GM19395 (cell line): ENCODE data around the gene CRYBB3.
"Not testable (repeated sequence)": the region's sequence is repeated elsewhere in the genome, so short reads cannot be mapped to it uniquely, and the experiment has no call there.

Experiments
- ATAC-seq: cut with Tn5 transposase; IDR thresholded peaks from one replicate; pipeline ENCODE4 v1.9.1; 2021; ENCODE audit warnings: mild to moderate bottlenecking, moderate library complexity; ENCODE audit not compliant: unreplicated experiment

Gene CRYBB3

DNA sequence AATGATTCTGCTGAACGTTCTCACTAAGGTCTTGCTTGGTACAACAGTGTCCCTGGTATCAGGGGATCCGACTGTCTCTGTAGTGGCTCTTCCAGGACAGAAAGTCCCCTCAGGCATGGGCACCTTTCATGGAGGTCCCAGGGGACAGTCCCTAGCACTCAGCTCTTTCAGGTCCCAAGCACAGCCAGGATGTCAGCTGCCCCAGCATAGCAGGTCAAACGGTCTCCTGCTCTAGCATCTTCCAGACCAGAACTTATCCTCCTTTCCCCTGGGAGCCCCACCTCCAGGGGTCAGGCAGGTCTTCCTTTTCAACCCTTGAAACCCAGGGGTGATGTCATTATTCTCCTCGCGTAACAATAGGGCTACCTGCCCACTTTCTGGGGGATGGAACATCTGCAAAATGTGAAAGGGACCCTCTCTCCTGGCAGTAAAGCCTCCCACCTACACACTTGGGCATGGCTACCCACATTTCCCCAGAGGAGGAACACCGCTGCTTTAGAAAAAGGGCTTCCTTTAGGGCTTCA is 24.7 kb upstream of the CRYBB3 start:
- ATAC-seq, result no peak

DNA sequence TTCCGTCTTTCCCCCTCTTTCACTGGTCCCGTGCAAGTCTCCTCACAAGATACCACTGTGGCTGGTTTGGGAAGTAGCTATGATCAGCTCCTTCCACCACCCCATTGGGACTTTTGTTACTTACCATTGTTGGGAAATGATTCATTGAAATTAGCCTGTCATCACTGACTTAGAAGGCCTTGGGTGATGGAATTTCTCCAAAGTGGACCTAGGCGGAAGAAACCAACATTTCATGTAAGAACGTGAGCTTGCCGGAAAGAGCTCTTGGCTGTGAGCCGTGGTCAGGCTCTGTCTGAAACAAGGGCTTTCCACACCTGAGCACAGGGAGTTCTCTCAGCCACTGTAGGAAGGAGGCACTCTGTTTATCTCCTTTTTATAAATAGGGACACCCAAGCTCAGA is 23.5 kb upstream of the CRYBB3 start:
- no peak for ATAC-seq

DNA sequence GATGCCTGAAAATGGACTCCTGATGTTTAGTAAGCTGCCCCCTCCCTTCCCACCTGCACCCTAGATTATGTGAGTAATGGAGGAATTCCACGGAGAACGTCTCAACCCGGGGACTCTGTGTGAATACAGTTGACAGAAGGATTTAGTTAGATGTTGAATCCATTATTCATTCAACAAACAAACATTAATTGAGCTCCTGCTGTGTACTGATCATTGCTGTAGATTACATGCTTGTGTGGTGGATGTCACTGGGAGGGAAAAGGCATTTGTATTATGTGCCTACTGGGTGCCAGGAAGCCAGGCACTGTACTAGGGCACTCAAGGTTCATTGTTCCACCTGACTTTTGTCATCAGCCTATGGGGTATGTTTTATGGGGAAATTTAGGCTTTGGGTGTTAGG is 22.9 kb upstream of the CRYBB3 start:
- no peak for ATAC-seq

DNA sequence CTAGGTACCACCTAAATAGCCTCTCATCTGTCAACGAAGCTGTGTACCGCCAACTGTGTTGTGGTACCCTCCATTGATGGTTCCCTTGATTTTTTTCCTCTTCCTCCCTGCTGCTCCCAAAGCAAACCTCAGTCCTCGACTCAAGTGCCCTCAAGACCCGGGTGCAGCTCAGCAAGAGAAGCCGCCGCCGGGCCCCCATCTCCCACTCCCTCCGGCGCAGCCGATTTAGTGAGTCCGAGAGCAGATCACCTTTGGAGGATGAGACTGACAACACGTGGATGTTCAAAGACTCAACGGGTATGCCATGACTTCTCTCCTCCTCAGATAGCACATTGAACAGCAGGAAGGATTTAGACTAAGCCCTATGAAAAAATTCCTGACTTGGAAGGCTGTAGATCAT is 22.4 kb upstream of the CRYBB3 start:
- ATAC-seq, result no peak

DNA sequence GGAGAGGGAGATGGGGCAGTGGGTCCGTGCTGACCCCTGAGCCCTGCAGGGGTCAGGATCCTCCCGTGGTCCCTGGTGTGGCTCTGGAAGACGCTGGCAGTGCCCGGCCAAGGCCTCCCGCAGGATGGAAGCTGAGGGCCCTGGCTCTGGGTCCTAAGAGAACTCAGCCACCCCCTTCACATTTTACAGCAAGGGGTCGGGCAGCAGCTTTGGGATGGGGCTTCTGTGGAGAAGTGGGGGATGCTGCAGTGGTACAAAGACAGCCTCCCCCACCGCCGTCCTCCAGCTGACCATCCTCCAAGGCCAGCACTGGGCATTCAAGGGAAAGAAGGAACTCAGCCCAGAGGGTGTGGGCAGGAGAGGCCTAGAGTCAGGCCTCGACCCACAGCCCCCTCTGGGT is 21.8 kb upstream of the CRYBB3 start:
- no peak for ATAC-seq

DNA sequence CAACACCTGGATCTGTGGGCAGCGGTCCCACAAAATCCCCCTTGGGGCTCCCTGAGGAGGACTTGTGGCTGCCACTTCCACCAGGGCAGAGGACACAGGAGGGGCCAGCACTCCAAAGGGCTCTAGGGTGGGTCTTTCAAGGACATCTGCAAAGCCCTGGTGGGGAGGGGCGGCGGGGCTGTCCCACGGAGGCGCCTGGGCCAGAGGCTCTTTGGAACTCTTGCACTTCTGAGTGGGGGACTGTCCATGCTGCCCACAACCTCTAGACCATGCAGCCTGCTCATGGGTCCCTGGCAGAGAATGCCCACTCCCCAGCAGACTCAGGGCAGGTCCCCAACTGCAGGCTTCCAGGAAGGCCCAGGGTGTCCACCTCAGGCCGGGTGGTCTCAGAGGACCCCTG is 21.3 kb upstream of the CRYBB3 start:
- not testable (repeated sequence) for ATAC-seq

DNA sequence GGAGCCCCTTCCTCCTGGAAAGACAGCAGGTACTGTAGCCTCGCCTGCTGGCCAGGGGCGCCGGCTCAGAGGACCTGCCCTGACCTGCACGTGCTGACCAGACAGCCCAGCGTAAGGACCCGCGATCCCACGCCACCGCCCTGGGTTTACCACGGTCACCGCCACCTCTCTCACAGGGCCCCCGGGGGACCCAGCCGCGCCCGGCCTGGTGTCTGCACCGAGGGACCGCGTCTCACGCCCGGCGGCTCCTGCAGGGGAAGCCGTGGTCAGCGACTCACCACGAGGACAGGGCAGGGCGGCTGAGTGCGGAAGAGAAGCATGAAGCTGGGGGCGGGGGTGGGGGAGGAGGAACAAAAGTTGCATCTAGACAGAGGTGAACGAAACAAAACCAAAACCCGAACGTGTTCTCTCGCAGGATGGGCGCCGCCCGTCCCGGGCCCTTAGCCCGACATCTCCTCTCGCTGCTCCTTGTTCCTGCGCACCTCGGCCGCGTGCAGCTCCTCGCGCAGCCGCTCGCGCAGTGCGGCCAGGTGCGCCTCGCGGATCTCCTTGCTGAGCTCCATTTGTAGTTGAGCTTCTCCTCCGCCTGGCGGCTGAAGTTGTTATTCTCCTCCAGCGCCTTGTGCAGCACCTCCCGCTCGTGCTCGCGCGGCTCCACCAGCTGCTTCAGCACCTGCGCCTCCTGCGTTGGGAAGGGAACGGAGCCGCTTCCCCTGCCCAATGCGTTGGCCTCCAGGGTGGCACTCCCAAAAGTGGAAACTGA is 20.6 kb upstream of the CRYBB3 start:
- ATAC-seq, result not testable (repeated sequence)

DNA sequence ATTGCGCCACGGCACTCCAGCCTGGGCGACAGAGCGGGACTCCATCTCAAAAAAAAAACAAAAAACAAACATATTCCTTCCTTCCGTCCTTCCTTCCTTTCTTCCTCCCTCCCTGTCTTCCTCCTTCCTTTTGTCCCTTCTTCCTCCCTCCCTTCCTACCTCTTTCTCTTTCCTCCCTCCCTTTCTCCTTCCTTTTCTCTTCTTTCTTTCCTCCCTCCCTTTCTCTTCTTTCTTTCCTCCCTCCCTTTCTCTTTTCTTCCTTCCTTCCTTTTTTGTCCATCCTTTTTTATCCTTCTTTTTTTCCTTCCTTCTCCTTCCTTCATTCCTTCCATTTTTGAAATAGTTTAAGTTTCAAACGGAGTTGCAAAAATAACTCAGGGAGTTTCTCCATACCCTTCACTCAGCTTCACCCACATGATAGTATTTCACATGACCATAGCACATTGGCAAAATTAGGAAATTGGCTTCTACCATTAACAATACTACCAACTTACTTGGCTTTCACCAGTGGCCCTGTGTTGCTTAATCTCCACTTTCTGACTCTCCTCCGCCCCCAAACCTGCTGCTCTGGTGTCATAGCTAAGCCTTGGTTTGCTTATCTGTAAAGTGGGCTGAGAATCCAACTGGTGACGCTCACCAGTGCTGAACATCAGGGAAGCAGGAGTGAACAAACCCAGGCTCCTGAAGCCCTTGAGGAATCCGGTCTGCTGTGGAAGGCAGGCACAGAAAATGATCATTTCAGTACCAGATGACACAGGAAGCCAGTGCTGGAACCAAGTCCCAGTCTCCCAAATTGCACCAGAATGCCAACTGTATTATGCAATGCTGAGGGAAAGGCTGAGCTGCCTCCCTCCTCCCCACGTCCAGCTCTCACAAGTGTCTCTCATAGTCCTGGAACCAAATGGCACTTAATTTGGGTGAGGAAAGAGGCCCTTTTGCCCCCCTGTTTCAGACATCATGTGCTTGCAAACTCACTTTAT is 17.2 kb upstream of the CRYBB3 start:
- ATAC-seq, result no peak

DNA sequence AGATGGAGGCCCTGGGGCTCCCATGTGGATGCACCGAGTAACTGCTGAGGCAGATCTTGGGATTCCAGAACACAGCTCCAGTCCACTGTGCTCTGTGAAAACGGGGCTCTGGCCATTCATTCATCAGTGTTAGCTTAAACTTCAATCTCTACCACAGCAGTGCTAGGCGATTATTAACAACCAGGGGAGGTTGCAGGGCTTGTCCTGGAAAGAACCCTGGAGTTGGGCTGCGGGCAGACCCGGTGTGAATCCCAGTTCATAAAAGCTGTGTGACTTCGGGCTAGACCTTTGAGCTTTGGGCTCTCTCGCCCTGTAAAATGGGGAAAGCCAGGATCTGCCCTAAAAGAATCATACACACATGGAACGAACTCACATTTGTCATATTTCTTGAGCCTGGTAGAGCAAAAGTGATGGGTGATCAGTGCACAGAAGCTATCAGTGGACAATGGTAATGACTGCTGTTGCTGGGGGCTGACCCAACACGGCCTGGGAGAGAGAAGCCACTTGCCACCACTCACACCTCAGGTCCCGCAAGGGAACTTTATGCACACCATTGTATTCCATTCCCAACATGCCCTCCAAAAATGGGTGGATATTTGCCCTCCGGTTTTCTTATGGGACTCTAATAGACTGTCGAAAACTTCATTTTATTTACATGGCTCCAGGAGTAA is 15.6 kb upstream of the CRYBB3 start:
- ATAC-seq, result no peak

DNA sequence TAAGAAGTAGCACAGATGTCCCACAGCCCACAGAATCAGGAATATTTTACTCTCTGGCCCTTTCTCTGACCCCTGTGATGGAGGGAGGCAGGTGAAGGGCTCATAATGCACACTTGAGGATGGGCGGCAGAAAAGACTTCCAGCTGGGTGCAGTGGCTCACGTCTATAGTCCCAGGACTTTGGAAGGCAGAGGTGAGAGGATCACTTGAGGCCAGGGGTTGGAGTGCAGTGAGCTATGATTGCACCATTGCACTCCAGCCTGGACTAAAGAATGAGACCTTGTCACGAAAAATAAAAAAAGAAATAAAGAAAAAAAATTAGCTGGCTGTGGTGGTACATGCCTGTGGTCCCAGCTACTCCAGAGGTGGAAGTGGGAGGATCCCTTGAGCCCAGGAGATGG is 13.5 kb upstream of the CRYBB3 start:
- ATAC-seq, result no peak

DNA sequence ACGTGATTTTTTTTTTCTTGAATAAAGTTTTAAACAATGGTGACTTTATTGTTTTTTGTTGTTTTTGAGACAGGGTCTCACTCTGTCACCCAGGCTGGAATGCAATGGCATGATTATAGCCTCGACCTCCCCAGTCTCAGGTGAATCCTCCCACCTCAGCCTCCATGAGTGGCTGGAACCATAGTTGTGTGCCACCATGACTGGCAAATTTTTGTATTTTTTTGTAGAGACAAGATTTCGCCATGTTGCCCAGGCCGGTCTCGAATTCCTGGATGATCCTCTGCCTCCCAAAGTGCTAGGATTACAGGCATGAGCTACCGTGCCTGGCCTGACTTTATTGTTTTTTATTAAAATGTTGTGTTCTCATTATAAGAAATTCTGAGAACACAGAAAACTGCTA is 12.2 kb upstream of the CRYBB3 start:
- no peak for ATAC-seq

DNA sequence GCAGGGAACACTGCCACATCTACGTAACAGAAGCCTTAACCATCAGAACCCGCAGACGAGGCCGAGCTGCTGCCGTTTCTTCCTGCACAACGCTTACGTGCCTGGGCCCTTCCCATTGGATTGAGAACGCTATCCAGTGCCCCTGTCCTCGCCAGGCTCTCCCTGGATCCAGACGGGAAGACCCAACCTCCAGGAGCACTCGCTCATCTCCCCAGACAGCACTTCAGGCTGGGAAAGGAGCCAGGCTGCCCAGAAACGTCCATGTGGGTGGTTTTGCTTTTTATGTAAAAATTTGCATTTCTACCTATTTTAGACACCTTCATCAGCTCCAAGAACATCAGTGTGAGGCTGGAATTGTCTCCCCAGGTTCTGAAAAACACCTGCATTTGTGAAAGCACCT is 7.3 kb upstream of the CRYBB3 start:
- ATAC-seq, result no peak

DNA sequence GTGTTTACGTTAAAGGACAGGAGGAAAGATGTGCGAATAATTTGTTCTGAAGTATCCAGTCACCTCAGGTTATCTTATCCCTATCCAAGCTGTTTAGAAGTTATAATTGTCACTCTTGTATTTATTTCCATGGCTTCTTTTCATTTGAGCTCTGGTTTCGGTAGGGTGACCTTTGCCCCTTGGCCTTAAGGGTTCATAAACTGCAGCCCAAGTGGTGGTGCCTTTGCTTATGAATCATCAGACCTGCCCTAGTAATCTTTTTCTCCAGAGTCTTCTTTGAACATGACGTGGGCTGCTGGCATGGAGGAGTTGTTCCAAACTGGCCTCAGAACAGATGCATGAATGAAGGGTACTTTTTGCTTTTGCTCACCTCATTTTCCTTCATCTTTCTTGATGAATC is 6.5 kb upstream of the CRYBB3 start:
- ATAC-seq, result no peak

DNA sequence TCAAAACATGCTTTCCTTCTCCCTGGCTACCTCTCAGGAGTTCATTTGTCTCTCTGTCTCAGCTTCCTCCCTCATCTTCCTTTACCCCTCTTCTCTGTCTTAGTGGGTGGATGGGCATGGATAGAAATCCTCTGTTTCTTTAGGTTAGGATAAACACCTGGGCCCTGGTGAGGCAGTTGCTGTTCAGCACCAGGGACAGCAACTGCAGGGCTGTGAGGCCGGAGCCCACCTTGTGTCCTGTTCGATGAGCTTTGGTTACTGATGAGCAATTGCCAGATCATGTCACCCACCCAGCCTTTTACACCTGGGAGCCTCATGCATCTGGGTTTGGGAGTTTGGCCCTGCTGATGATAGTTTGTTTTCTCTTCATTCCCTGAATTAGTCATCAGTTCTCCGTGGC is 6.1 kb upstream of the CRYBB3 start:
- no peak for ATAC-seq

DNA sequence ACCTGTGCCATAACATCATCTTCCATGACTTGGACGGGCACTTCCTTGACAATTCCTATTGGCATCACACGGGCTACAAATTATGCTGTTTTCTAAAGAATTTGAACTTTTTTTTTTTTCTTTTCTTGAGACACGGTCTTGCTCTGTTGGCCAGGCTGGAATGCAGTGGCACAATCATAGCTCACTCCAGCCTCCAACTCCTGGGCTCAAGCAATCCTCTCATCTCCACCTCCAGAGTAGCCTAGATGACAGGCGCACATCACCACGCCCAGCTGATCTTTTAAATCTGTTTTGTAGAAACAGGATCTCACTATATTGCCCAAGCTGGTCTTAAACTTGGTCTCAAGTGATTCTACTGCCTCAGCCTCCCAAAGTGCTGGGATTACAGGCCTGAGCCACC is 3.3 kb upstream of the CRYBB3 start:
- ATAC-seq, result no peak

DNA sequence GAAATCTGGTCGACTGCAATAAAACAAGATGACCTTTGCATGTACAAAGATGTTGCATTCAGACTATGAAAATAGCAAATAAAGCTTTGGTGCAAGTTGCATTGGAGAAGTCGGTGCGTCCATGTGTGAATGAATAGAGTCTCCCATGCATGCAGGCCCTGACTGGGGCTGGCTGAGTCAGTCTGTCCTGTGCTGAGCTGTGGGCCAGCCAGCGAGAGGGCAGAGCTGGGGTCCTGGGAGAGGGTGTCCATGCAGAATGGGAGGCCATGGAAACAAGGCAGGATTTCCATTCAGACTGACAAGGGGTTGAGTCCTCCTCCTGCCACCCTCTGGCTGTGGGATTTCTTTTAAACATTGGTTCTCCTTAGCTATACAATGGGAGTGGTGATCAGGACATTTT is 2.3 kb upstream of the CRYBB3 start:
- no peak for ATAC-seq

DNA sequence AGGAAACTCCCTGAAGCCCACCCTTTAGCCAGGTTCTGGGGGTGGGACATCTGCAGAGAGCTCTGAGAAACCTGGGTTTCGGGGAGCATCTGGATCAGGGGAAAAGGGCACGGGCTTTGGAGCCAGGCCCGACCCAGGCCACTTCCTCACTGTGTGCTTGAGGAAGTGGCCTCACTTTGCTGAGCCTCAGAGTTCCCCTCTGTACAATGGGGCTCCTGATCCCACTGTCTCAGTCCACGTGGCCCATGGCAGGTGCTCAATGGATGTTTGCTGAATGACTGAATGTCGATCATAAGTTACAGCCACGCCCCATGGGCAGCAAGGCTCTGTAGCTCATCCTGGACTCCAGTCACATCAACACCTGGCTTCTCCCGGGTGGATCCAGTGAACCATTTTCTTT is 1.3 kb downstream of the CRYBB3 start:
- no peak for ATAC-seq

DNA sequence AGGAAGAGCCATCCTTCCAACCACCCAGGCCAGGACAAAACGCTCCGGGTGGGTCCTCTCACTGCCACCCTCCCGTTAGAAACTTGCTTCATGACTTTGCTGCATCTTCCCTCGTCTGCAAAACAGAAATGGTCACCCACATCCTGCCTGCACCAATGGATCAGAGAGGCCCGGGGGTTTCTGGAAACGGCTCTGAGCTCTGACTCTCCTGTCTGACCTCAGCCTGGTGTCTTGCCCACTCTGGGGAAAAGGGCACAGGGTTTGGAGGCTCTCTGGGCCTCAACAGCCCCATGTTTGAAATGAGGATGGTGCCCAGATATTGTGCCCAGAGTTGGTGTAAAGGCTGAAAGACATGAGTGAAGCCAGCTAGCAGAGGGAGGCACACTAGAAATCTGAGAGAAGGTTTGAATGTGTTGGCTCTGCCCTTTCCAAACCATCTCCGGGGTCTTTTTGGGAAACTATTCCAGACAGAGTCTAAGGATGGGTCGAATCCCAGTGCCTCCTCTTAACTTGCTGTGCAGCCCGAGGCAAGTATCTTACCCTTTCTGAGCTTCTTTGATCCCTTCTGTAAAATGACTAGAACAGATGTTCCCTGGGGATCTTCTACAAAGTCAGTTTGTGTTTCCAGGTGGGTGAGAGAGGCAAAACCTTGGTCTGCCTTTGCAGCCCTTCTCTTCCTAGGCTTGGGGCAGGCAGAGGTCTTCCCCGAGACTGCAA is 2.1 kb downstream of the CRYBB3 start:
- no peak for ATAC-seq

DNA sequence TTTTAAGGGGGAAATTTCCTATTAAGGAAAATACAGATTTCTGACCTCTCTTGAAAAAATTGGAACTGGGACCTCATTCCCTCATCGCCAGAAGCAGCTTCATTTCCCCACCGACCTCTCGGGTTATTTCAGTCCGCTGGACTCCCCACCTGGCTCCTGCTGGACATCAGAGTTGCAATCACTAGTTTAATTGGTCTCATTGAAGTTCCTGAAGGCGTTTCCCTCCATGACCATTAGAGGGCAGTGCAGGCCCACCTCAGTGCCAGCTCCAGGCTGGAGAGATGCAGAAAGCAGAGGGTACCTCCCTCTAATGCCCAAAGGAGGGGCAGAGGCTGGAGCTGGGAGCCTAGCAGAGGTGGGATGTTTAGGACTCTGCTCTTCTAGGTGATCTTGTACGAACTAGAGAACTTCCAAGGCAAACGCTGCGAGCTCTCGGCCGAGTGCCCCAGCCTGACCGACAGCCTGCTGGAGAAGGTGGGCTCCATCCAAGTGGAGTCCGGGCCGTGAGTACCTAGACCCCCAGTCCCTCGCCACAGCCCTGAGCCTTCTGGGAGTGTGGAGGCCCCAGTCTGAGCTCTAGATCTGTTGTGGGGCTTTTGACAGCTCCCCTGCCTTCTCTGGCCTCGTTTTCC is 2.7 kb downstream of the CRYBB3 start:
- no peak for ATAC-seq

DNA sequence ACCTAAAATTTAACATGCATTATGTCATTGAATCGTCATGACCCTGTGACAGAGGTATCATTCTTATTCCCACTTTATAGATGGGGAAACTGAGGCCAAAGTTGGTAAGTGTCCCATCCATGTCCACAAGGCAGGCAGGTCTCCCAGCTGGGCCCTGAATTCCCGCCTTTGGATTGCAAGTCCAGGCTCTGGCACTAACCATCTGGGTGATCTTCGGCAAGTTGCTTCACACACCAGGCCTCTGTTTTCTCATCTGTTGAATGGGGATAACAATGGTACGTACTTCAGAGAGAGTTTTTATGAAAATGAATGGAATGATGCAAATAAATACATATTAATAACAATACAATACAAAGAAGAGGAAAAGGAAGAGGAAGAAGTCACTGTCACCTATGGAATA is 3.4 kb downstream of the CRYBB3 start:
- ATAC-seq, result no peak
